GM18909 (cell line): ENCODE data around the gene UTS2.

Experiments
- ATAC-seq: cut with Tn5 transposase; IDR thresholded peaks from one replicate; pipeline ENCODE4 v1.9.1; 2021; ENCODE audit warnings: mild to moderate bottlenecking; ENCODE audit not compliant: unreplicated experiment, poor library complexity

UTS2 gene

GRCh38 chr1:7821282-7821681, 31.6 kb downstream of the UTS2 start:
- no peak for ATAC-seq

GRCh38 chr1:7813677-7814373, 39.0 kb downstream of the UTS2 start:
- ATAC-seq = no peak

GRCh38 chr1:7811476-7811875, 41.4 kb downstream of the UTS2 start:
- ATAC-seq = no peak

- ATAC-seq = no peak
These were observed 42.5 kb downstream of the UTS2 start for GRCh38 chr1:7810395-7810794.

GRCh38 chr1:7809742-7810141, 43.1 kb downstream of the UTS2 start:
- no peak for ATAC-seq

GRCh38 chr1:7808253-7808844, 44.5 kb downstream of the UTS2 start:
- no peak for ATAC-seq

- no peak for ATAC-seq
These were observed 47.4 kb downstream of the UTS2 start for GRCh38 chr1:7805460-7805859.
